ENCODE data around the gene SFPQ.

- TF ChIP-seq CTCF (conservative IDR thresholded peaks at IDR 0.05 in 1 of 2, IDR thresholded peaks at IDR 0.05 in 1 of 2; ENCODE audit: low read depth in 1 of 2, low read length in 2 of 2) (no peak), EZH2 (IDR thresholded peaks at IDR 0.05; ENCODE audit: low read length, missing control alignments) (no peak)
These were observed 5.1 kb downstream of the SFPQ start for GRCh38 chr1:35187816-35188342.

All from fibroblast of lung (primary cell).